NB4 (cell line): ENCODE results near the gene NR1H2.

Source experiments
- MAX ChIP-seq: IDR thresholded peaks from 2 replicates; pipeline ENCODE4 v1.6.1; 2011; ENCODE audit warnings: low read depth, low read length
- MYC ChIP-seq: IDR thresholded peaks from 2 replicates; pipeline ENCODE4 v1.6.1; 2011; ENCODE audit warnings: low read depth, low read length
- POLR2A ChIP-seq: IDR thresholded peaks from 2 replicates; pipeline ENCODE4 v1.6.1; 2011; ENCODE audit warnings: mild to moderate bottlenecking; ENCODE audit not compliant: insufficient read length; ENCODE audit errors: extremely low read depth
- TF ChIP-seq, protein P1 (sequence below): IDR thresholded peaks from one replicate; pipeline ENCODE4 v1.5.1; 2012; ENCODE audit warnings: low read depth, low read length

DNA sequence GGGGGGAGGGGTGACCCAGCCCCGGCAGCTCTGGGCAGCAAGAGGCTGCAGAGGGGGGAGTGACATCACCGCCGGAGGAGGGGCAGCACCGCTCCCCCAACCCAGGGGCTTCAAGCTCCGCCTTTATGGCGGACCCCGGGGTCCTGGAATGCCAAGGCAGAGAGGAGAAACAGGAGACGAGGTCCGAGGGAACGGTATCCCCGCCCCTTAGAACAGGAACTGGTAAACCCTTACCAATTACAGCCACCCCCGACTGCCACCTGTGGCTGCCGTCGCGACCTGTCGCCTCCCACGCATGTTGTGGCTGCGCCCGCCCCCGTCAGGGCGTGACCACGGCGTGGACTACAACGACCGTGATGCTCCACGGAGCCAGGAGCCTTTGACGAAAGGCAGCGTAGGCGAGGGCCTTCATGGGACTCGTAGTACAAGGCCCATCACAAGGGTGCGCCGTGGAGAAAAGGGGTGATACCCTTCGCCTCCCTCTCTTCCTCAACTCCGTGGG, 43.0 kb upstream of the NR1H2 start:
- TF ChIP-seq, protein P1, sequence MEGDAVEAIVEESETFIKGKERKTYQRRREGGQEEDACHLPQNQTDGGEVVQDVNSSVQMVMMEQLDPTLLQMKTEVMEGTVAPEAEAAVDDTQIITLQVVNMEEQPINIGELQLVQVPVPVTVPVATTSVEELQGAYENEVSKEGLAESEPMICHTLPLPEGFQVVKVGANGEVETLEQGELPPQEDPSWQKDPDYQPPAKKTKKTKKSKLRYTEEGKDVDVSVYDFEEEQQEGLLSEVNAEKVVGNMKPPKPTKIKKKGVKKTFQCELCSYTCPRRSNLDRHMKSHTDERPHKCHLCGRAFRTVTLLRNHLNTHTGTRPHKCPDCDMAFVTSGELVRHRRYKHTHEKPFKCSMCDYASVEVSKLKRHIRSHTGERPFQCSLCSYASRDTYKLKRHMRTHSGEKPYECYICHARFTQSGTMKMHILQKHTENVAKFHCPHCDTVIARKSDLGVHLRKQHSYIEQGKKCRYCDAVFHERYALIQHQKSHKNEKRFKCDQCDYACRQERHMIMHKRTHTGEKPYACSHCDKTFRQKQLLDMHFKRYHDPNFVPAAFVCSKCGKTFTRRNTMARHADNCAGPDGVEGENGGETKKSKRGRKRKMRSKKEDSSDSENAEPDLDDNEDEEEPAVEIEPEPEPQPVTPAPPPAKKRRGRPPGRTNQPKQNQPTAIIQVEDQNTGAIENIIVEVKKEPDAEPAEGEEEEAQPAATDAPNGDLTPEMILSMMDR, result no peak
- TF ChIP-seq POLR2A (no peak), MAX (no peak), MYC (no peak)
